KOPT-K1 (cell line): ENCODE data around the gene ITGA6.
A peak's percentile ranks its signal among the peaks of the same experiment; 100 is the strongest.

Experiments used
- H3K27ac ChIP-seq: fragments of 200-600 bp; sonication (generic); 2 replicates; pipeline ENCODE4 v1.5.1; 2016; ENCODE audit warnings: antibody characterized with exemption, mild to moderate bottlenecking, low read depth, low read length; ENCODE audit not compliant: poor library complexity, severe bottlenecking
- H3K36me3 ChIP-seq: fragments of 200-600 bp; sonication (generic); 2 replicates; pipeline ENCODE4 v1.5.1; 2017; ENCODE audit warnings: antibody characterized with exemption, mild to moderate bottlenecking, low read length, moderate library complexity; ENCODE audit not compliant: insufficient read depth
- H3K9me3 ChIP-seq: fragments of 200-600 bp; sonication (generic); 2 replicates; pipeline ENCODE4 v1.5.1; 2017; ENCODE audit warnings: antibody characterized with exemption, low read length, mild to moderate bottlenecking; ENCODE audit not compliant: insufficient read depth, poor library complexity, severe bottlenecking

ITGA6 gene

GRCh38 chr2:172445851-172446250 is 18.5 kb downstream of the ITGA6 start:
- Histone ChIP-seq H3K36me3 (no peaks in the 10 kb centered on the region), H3K9me3 (no peaks in the 10 kb centered on the region), H3K27ac (no peak overlapping the region)

GRCh38 chr2:172446474-172447063 is 19.2 kb downstream of the ITGA6 start:
- H3K36me3 ChIP-seq, result no peaks in the 10 kb centered on the region
- no peak overlapping the region for H3K27ac ChIP-seq
- no peaks in the 10 kb centered on the region for H3K9me3 ChIP-seq

GRCh38 chr2:172447811-172448493 is 20.6 kb downstream of the ITGA6 start:
- no peaks in the 10 kb centered on the region for H3K9me3 ChIP-seq
- H3K36me3 ChIP-seq, result no peaks in the 10 kb centered on the region
- no peak overlapping the region for H3K27ac ChIP-seq

- Histone ChIP-seq H3K9me3 (no peaks in the 10 kb centered on the region), H3K36me3 (no peaks in the 10 kb centered on the region), H3K27ac (no peak overlapping the region)
These were observed 21.3 kb downstream of the ITGA6 start for GRCh38 chr2:172448544-172449267.

GRCh38 chr2:172449911-172450550 is 22.6 kb downstream of the ITGA6 start:
- Histone ChIP-seq H3K36me3 (no peaks in the 10 kb centered on the region), H3K9me3 (no peaks in the 10 kb centered on the region), H3K27ac (no peak overlapping the region)

DNA sequence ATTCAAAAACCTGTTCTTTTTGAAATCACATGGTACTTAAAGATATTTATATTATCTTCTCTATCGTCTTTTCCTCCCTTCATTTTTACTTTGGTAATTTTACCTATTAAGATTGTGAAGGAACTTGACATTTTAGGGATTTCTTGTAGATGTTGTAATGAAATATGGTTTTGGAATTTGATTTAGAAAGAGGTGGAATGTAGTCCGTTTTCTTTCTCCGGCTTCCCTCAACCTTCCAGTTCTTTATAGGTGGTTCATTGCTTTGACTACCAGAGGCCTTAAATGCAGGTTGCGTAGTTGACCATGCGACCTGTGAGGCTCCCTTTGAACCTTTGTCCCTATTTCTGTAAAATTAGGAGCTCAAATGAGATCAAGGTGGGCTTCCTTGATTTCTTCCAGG is 24.5 kb downstream of the ITGA6 start:
- no peaks in the 10 kb centered on the region for H3K36me3 ChIP-seq
- no peaks in the 10 kb centered on the region for H3K9me3 ChIP-seq
- no peak overlapping the region for H3K27ac ChIP-seq

DNA sequence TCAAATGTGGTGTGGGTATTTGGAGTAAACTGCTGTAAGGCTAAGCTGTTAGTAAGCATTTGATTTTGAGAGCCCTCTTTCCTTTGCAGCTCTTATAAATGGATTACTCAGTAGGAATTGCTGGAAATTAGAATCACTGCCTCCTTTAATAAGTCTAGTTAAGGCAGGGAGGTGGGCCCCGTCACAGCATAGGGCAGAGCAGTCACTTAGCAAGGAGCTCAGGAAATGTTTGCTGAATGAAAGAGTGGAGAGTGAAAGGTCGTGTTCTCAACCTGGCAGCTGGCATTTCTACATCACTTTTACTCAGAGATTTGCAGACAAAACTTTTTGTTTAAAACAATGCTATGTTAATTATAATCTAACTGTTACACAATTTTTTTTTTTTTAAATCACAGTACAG is 25.5 kb downstream of the ITGA6 start:
- H3K27ac ChIP-seq, result no peak overlapping the region
- H3K9me3 ChIP-seq, result no peaks in the 10 kb centered on the region
- H3K36me3 ChIP-seq, result no peaks in the 10 kb centered on the region

DNA sequence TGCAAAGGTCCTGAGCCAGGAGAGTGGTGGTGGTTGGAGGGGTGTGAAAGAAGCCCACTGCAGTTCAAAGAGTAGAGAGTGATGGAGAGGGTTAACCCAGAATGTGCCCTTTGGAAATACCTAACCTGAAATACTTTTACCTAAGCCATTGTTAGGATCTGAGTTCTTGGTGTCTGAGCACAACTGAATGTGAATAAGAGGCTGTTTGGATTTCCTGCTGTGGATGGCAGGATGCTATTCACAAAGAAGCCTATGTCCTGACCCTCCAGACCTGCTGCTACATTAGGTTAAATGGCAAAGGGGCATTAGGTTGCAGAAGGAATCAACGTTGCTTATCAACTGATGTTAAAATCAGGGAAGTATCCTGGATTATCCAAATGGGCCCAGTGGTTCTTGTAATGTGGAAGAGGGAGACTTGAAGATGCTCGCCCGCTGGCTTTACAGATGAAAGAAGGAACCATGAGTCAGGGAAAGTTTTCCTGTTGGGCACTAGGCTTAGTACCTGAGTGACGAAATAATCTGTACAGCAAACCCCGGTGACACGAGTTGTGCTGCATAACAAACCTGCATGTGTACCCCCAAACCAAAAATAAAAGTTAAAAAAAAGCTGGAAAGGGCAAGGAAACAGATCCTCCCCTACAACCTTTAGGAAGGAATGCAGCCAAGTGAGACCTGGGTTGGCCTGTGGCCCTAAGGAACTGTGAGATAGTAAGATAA is 27.2 kb downstream of the ITGA6 start:
- H3K9me3 ChIP-seq, result no peaks in the 10 kb centered on the region
- H3K36me3 ChIP-seq, result no peaks in the 10 kb centered on the region
- no peak overlapping the region for H3K27ac ChIP-seq

- Histone ChIP-seq H3K36me3 (no peaks in the 10 kb centered on the region), H3K27ac (no peak overlapping the region), H3K9me3 (no peaks in the 10 kb centered on the region)
These were observed 27.7 kb downstream of the ITGA6 start for GRCh38 chr2:172455121-172455515.

- Histone ChIP-seq H3K36me3 (no peaks in the 10 kb centered on the region), H3K9me3 (no peaks in the 10 kb centered on the region), H3K27ac (no peak overlapping the region)
These were observed 28.6 kb downstream of the ITGA6 start for GRCh38 chr2:172456002-172456401.

- Histone ChIP-seq H3K9me3 (no peaks in the 10 kb centered on the region), H3K36me3 (no peaks in the 10 kb centered on the region), H3K27ac (no peak overlapping the region)
These were observed 30.1 kb downstream of the ITGA6 start for GRCh38 chr2:172457536-172457935.

GRCh38 chr2:172458561-172459124 is 31.3 kb downstream of the ITGA6 start:
- no peak overlapping the region for H3K27ac ChIP-seq
- no peaks in the 10 kb centered on the region for H3K9me3 ChIP-seq
- H3K36me3 ChIP-seq, result no peaks in the 10 kb centered on the region

- no peaks in the 10 kb centered on the region for H3K36me3 ChIP-seq
- H3K9me3 ChIP-seq, result no peaks in the 10 kb centered on the region
- H3K27ac ChIP-seq, result no peak overlapping the region
These were observed 33.4 kb downstream of the ITGA6 start for GRCh38 chr2:172460780-172461201.

GRCh38 chr2:172461591-172462372 is 34.4 kb downstream of the ITGA6 start:
- Histone ChIP-seq H3K27ac (peak overlapping the region; percentile 71), H3K36me3 (no peaks in the 10 kb centered on the region), H3K9me3 (no peaks in the 10 kb centered on the region)
